22Rv1 (cell line): Measurements from ENCODE around the gene ENDOD1.

Experiments used
- CTCF ChIP-seq: fragments of 450-650 bp; IDR thresholded peaks from 2 replicates; pipeline ENCODE4 v1.5.1; 2017; ENCODE audit warnings: mild to moderate bottlenecking
- ZFX ChIP-seq: fragments of 450-650 bp; IDR thresholded peaks from 2 replicates; pipeline ENCODE4 v1.6.1; 2017; ENCODE audit warnings: antibody characterized with exemption, borderline replicate concordance

- TF ChIP-seq CTCF (no peak), ZFX (no peak)
Observed at GRCh38 chr11:95070471-95070870, 19.2 kb upstream of the ENDOD1 start.
